ENCODE data around the gene CRYM. TPM values are rescaled to one million over a fixed set of nuclear protein-coding genes. Genes with fewer than 3 reads are reported as not detected.
"Not testable (repeated sequence)": the region's sequence is repeated elsewhere in the genome, so short reads cannot be mapped to it uniquely, and the experiment has no call there.

Gene CRYM
- total and polyA plus RNA-seq, 2 donors: 0.33 to 0.87 TPM

DNA sequence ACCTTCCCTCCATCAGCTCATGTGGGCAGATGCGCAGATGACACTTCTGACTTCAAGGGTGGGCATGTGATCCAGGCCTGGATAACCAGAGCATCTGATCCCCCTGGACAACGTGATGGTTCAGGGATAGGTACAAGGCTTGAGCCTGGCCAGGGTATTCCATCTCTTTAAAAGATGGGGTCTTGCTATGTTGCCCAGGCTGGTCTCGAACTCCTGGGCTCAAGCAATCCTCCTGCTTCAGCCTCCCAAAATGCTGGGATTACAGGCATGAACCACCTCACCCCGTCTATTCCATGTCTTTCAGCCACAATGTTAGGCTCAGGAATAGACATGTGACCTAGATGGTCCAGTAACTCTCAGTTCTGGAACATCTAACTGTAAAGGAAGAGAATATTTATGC lies 20.8 kb downstream of the CRYM start:
- no peak for DNase-seq (ENCODE audit: low read depth in 6 of 9, low spot score in 9 of 9)
- H3K4me3 ChIP-seq (ENCODE audit: low read length in 2 of 2): no peak overlapping the region
- WGBS: 85% methylated on average over 4 of the region's 4 CpGs
- H3K27me3 ChIP-seq (ENCODE audit: control insufficient read depth in 2 of 2, insufficient read depth in 1 of 2, low read length in 1 of 2): no peaks in the 10 kb centered on the region
- no peaks in the 10 kb centered on the region for H3K9me3 ChIP-seq (ENCODE audit: control insufficient read depth in 2 of 2, insufficient read depth in 1 of 2, low read length in 1 of 2)
- H3K27ac ChIP-seq (ENCODE audit: low read depth in 1 of 2, low read length in 1 of 2): no peak overlapping the region
- H3K4me1 ChIP-seq (ENCODE audit: control insufficient read depth in 2 of 2, insufficient read depth in 2 of 2, low read length in 2 of 2): no peaks in the 10 kb centered on the region
- H3K36me3 ChIP-seq (ENCODE audit: control insufficient read depth in 2 of 2, insufficient read depth in 2 of 2, low read length in 1 of 2): no peaks in the 10 kb centered on the region

DNA sequence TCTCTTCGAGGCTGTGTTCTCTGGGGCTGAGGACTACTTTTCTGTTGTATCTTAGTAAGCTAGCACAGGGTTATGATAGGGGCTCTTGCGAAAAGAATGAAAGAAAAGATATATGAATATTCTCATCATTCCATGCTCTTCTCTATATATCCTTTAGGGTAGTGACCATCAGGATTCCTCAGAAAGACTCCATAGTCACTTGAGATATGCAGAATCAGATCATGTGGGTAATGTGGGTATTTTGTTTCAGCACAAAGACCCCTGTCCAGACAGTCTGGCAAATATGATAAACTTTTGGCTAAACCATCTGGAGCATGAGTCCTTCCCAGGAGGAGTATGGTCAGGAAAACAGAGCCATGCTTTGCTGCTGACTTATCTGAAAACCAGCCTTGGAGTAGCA lies 21.5 kb downstream of the CRYM start:
- 91% methylated on average over 2 of the region's 2 CpGs for WGBS
- no peaks in the 10 kb centered on the region for H3K36me3 ChIP-seq (ENCODE audit: control insufficient read depth in 2 of 2, insufficient read depth in 2 of 2, low read length in 1 of 2)
- H3K9me3 ChIP-seq (ENCODE audit: control insufficient read depth in 2 of 2, insufficient read depth in 1 of 2, low read length in 1 of 2): no peaks in the 10 kb centered on the region
- no peaks in the 10 kb centered on the region for H3K27me3 ChIP-seq (ENCODE audit: control insufficient read depth in 2 of 2, insufficient read depth in 1 of 2, low read length in 1 of 2)
- no peak for DNase-seq (ENCODE audit: low read depth in 6 of 9, low spot score in 9 of 9)
- H3K4me3 ChIP-seq (ENCODE audit: low read length in 2 of 2): no peak overlapping the region
- H3K4me1 ChIP-seq (ENCODE audit: control insufficient read depth in 2 of 2, insufficient read depth in 2 of 2, low read length in 2 of 2): no peaks in the 10 kb centered on the region
- no peak overlapping the region for H3K27ac ChIP-seq (ENCODE audit: low read depth in 1 of 2, low read length in 1 of 2)

GRCh38 chr16:21253470-21253869 lies 24.6 kb downstream of the CRYM start:
- Histone ChIP-seq H3K27ac (ENCODE audit: low read depth in 1 of 2, low read length in 1 of 2) (no peak overlapping the region), H3K4me1 (ENCODE audit: control insufficient read depth in 2 of 2, insufficient read depth in 2 of 2, low read length in 2 of 2) (no peaks in the 10 kb centered on the region), H3K4me3 (ENCODE audit: low read length in 2 of 2) (no peak overlapping the region), H3K36me3 (ENCODE audit: control insufficient read depth in 2 of 2, insufficient read depth in 2 of 2, low read length in 1 of 2) (no peaks in the 10 kb centered on the region), H3K27me3 (ENCODE audit: control insufficient read depth in 2 of 2, insufficient read depth in 1 of 2, low read length in 1 of 2) (peaks cover 0 to 2% of the 10 kb centered on the region in 2 donors), H3K9me3 (ENCODE audit: control insufficient read depth in 2 of 2, insufficient read depth in 1 of 2, low read length in 1 of 2) (no peaks in the 10 kb centered on the region)
- WGBS: 93% methylated on average over 3 of the region's 3 CpGs
- DNase-seq (ENCODE audit: low read depth in 6 of 9, low spot score in 9 of 9): no peak

GRCh38 chr16:21250072-21250923 lies 27.8 kb downstream of the CRYM start:
- Histone ChIP-seq H3K4me1 (ENCODE audit: control insufficient read depth in 2 of 2, insufficient read depth in 2 of 2, low read length in 2 of 2) (no peaks in the 10 kb centered on the region), H3K27me3 (ENCODE audit: control insufficient read depth in 2 of 2, insufficient read depth in 1 of 2, low read length in 1 of 2) (peaks cover 0 to 2% of the 10 kb centered on the region in 2 donors), H3K27ac (ENCODE audit: low read depth in 1 of 2, low read length in 1 of 2) (no peak overlapping the region), H3K36me3 (ENCODE audit: control insufficient read depth in 2 of 2, insufficient read depth in 2 of 2, low read length in 1 of 2) (no peaks in the 10 kb centered on the region), H3K9me3 (ENCODE audit: control insufficient read depth in 2 of 2, insufficient read depth in 1 of 2, low read length in 1 of 2) (no peaks in the 10 kb centered on the region), H3K4me3 (ENCODE audit: low read length in 2 of 2) (no peak overlapping the region)
- 83% methylated on average over 15 of the region's 15 CpGs for WGBS
- no peak for DNase-seq (ENCODE audit: low read depth in 6 of 9, low spot score in 9 of 9)

GRCh38 chr16:21248179-21248578 lies 29.9 kb downstream of the CRYM start:
- H3K36me3 ChIP-seq (ENCODE audit: control insufficient read depth in 2 of 2, insufficient read depth in 2 of 2, low read length in 1 of 2); H3K27me3 ChIP-seq (ENCODE audit: control insufficient read depth in 2 of 2, insufficient read depth in 1 of 2, low read length in 1 of 2); H3K4me1 ChIP-seq (ENCODE audit: control insufficient read depth in 2 of 2, insufficient read depth in 2 of 2, low read length in 2 of 2); H3K4me3 ChIP-seq (ENCODE audit: low read length in 2 of 2); H3K9me3 ChIP-seq (ENCODE audit: control insufficient read depth in 2 of 2, insufficient read depth in 1 of 2, low read length in 1 of 2); DNase-seq (ENCODE audit: low read depth in 6 of 9, low spot score in 9 of 9); H3K27ac ChIP-seq (ENCODE audit: low read depth in 1 of 2, low read length in 1 of 2): not testable (repeated sequence)
- 94% methylated on average over 4 of the region's 4 CpGs for WGBS

GRCh38 chr16:21244518-21245215 lies 33.4 kb downstream of the CRYM start:
- no peaks in the 10 kb centered on the region for H3K36me3 ChIP-seq (ENCODE audit: control insufficient read depth in 2 of 2, insufficient read depth in 2 of 2, low read length in 1 of 2)
- DNase-seq (ENCODE audit: low read depth in 6 of 9, low spot score in 9 of 9): no peak
- H3K4me1 ChIP-seq (ENCODE audit: control insufficient read depth in 2 of 2, insufficient read depth in 2 of 2, low read length in 2 of 2): no peaks in the 10 kb centered on the region
- no peaks in the 10 kb centered on the region for H3K27me3 ChIP-seq (ENCODE audit: control insufficient read depth in 2 of 2, insufficient read depth in 1 of 2, low read length in 1 of 2)
- H3K27ac ChIP-seq (ENCODE audit: low read depth in 1 of 2, low read length in 1 of 2): no peak overlapping the region
- H3K9me3 ChIP-seq (ENCODE audit: control insufficient read depth in 2 of 2, insufficient read depth in 1 of 2, low read length in 1 of 2): no peaks in the 10 kb centered on the region
- H3K4me3 ChIP-seq (ENCODE audit: low read length in 2 of 2): no peak overlapping the region
- WGBS: 89% methylated on average over 7 of the region's 7 CpGs

GRCh38 chr16:21242756-21243155 lies 35.3 kb downstream of the CRYM start:
- Histone ChIP-seq H3K27ac (ENCODE audit: low read depth in 1 of 2, low read length in 1 of 2) (no peak overlapping the region), H3K4me1 (ENCODE audit: control insufficient read depth in 2 of 2, insufficient read depth in 2 of 2, low read length in 2 of 2) (no peaks in the 10 kb centered on the region), H3K27me3 (ENCODE audit: control insufficient read depth in 2 of 2, insufficient read depth in 1 of 2, low read length in 1 of 2) (peaks cover 0 to 2% of the 10 kb centered on the region in 2 donors), H3K4me3 (ENCODE audit: low read length in 2 of 2) (no peak overlapping the region), H3K9me3 (ENCODE audit: control insufficient read depth in 2 of 2, insufficient read depth in 1 of 2, low read length in 1 of 2) (no peaks in the 10 kb centered on the region), H3K36me3 (ENCODE audit: control insufficient read depth in 2 of 2, insufficient read depth in 2 of 2, low read length in 1 of 2) (no peaks in the 10 kb centered on the region)
- DNase-seq (ENCODE audit: low read depth in 6 of 9, low spot score in 9 of 9): no peak
- 55% methylated on average over 2 of the region's 2 CpGs for WGBS

GRCh38 chr16:21239646-21240045 lies 38.4 kb downstream of the CRYM start:
- DNase-seq (ENCODE audit: low read depth in 6 of 9, low spot score in 9 of 9): no peak
- no peak overlapping the region for H3K4me3 ChIP-seq (ENCODE audit: low read length in 2 of 2)
- H3K27ac ChIP-seq (ENCODE audit: low read depth in 1 of 2, low read length in 1 of 2): no peak overlapping the region
- no peaks in the 10 kb centered on the region for H3K36me3 ChIP-seq (ENCODE audit: control insufficient read depth in 2 of 2, insufficient read depth in 2 of 2, low read length in 1 of 2)
- WGBS: 98% methylated on average over 4 of the region's 4 CpGs
- no peaks in the 10 kb centered on the region for H3K9me3 ChIP-seq (ENCODE audit: control insufficient read depth in 2 of 2, insufficient read depth in 1 of 2, low read length in 1 of 2)
- no peaks in the 10 kb centered on the region for H3K4me1 ChIP-seq (ENCODE audit: control insufficient read depth in 2 of 2, insufficient read depth in 2 of 2, low read length in 2 of 2)
- peaks cover 0 to 2% of the 10 kb centered on the region in 2 donors for H3K27me3 ChIP-seq (ENCODE audit: control insufficient read depth in 2 of 2, insufficient read depth in 1 of 2, low read length in 1 of 2)

DNA sequence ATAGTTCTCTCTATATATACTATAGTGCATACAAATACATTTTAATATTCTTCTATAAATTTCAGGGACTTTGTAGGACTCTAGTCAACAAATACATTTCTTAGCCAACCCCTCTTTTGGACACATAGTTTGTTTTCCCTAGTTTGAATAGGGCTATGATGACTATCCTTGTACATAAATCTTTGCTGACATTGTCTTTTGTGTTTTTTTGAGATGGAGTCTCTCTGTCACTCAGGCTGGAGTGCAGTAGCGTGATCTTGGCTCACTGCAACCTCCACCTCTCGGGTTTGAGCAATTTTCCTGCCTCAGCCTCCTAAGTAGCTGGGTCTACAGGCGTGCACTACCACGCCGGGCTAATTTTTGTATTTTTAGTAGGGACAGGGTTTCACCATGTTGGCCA lies 41.3 kb downstream of the CRYM start:
- no peaks in the 10 kb centered on the region for H3K9me3 ChIP-seq (ENCODE audit: control insufficient read depth in 2 of 2, insufficient read depth in 1 of 2, low read length in 1 of 2)
- H3K27me3 ChIP-seq (ENCODE audit: control insufficient read depth in 2 of 2, insufficient read depth in 1 of 2, low read length in 1 of 2): peaks cover 0 to 2% of the 10 kb centered on the region in 2 donors
- no peak overlapping the region for H3K4me3 ChIP-seq (ENCODE audit: low read length in 2 of 2)
- H3K27ac ChIP-seq (ENCODE audit: low read depth in 1 of 2, low read length in 1 of 2): no peak overlapping the region
- H3K4me1 ChIP-seq (ENCODE audit: control insufficient read depth in 2 of 2, insufficient read depth in 2 of 2, low read length in 2 of 2): no peaks in the 10 kb centered on the region
- WGBS: 87% methylated on average over 5 of the region's 5 CpGs
- DNase-seq (ENCODE audit: low read depth in 6 of 9, low spot score in 9 of 9): no peak
- no peaks in the 10 kb centered on the region for H3K36me3 ChIP-seq (ENCODE audit: control insufficient read depth in 2 of 2, insufficient read depth in 2 of 2, low read length in 1 of 2)

Data from thymus (tissue), 11 donors.